ENCODE results near the gene ITGB8.

ITGB8 gene

DNA sequence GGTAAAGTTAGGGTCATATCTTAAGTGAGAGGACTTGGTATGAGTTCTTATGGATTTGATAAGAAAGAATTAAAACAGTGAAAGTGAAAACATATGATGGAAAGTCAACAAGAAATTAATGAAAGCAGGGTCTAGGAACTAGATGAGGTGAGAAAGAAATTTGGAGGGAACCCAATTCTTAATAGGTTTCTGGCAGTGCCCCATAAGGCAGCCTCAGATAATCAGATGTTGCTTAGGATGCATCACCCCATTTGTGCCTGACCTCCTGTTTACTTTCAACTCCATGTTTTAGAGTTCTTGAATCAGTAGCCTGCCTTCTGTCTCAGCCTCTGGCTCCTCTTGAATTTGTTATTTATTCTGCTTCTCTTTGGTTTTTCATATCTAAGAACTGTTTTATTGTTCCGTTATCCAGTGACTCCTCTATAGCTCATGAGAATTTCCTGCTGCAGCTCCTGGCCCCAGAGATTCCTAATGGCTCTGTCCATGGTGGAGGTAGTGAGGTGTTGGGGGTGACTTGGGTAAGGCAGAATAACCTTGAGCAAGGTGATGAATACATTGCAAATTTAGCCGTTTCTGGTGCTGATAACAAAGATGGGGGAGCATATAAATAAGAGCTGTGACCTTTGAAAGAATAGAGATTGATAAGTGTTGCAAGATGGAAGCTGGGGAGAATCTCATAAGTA is 17.6 kb downstream of the ITGB8 start:
- Histone ChIP-seq H3K36me3 (ENCODE audit: control insufficient read depth in 5 of 5, insufficient read depth in 5 of 5, low read length in 5 of 5) (no peaks in the 10 kb centered on the region), H3K4me1 (ENCODE audit: control insufficient read depth in 5 of 5, insufficient read depth in 5 of 5, low read length in 5 of 5) (no peaks in the 10 kb centered on the region), H3K4me3 (ENCODE audit: low read depth in 1 of 5, low read length in 5 of 5) (no peak overlapping the region), H3K27ac (ENCODE audit: low read depth, low read length) (no peak overlapping the region), H3K9ac (ENCODE audit: low read length in 5 of 5) (no peak overlapping the region), H3K9me3 (ENCODE audit: control insufficient read depth in 5 of 5, low read length in 5 of 5) (no peaks in the 10 kb centered on the region), H3K27me3 (ENCODE audit: control insufficient read depth in 5 of 5, insufficient read depth in 4 of 5, low read length in 5 of 5) (no peaks in the 10 kb centered on the region)

DNA sequence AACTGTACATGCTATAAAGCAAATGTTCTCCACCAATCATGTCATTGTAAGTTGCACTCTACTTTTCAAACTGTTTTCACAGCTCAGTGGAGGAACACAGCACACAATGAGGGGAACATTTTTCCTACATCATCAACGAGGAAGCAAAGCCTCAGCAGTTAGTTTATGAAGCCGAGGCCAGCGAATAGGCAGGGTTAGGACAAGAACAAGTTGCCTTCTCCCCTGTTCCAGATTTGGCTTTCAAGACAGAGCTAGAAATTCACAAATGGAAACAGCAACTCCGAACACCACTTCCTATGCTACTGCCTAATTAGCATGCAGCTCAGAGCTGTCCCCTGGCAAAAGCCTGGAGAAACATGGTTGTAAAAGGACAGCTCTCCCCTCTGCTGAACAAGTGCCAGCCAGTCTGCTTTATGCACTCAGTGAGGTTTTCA is 19.8 kb downstream of the ITGB8 start:
- Histone ChIP-seq H3K4me1 (ENCODE audit: control insufficient read depth in 5 of 5, insufficient read depth in 5 of 5, low read length in 5 of 5) (no peaks in the 10 kb centered on the region), H3K27ac (ENCODE audit: low read depth, low read length) (no peak overlapping the region), H3K9ac (ENCODE audit: low read length in 5 of 5) (no peak overlapping the region), H3K27me3 (ENCODE audit: control insufficient read depth in 5 of 5, insufficient read depth in 4 of 5, low read length in 5 of 5) (no peaks in the 10 kb centered on the region), H3K36me3 (ENCODE audit: control insufficient read depth in 5 of 5, insufficient read depth in 5 of 5, low read length in 5 of 5) (no peaks in the 10 kb centered on the region), H3K9me3 (ENCODE audit: control insufficient read depth in 5 of 5, low read length in 5 of 5) (no peaks in the 10 kb centered on the region), H3K4me3 (ENCODE audit: low read depth in 1 of 5, low read length in 5 of 5) (no peak overlapping the region)

DNA sequence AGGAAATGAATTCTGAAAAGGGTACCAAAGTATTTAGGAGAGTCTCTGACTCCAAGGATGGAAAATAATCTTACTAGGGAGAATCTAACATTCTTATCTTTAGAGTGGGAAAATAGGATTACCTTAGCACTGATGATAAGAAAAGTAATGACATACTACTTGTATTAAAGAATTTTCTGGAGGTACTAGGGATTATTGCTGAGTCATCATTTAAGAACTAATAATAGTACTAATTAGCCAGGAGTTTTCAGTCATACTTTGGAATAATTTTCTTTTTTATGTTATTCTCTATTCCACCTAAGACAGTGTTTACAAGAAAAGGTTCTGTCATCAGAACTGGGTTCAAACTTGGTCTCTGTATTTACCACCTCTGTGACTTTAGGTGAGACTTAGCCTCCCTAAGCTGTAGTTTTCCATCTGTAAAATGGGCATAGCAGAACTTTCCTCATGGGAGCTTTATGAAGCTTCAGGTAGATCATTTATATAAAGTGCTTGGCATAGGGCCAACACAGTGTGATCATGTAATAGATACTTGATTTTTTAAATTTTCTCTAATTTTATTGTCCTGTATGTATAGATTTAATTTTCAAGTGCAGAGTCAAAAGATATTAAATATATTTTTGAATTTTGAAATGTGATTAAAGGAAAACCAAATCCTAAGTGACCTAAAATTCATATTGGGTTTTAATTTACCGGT is 20.4 kb downstream of the ITGB8 start:
- H3K27me3 ChIP-seq (ENCODE audit: control insufficient read depth in 5 of 5, insufficient read depth in 4 of 5, low read length in 5 of 5), result no peaks in the 10 kb centered on the region
- no peak overlapping the region for H3K4me3 ChIP-seq (ENCODE audit: low read depth in 1 of 5, low read length in 5 of 5)
- H3K27ac ChIP-seq (ENCODE audit: low read depth, low read length), result no peak overlapping the region
- H3K9me3 ChIP-seq (ENCODE audit: control insufficient read depth in 5 of 5, low read length in 5 of 5), result no peaks in the 10 kb centered on the region
- H3K9ac ChIP-seq (ENCODE audit: low read length in 5 of 5), result no peak overlapping the region
- H3K4me1 ChIP-seq (ENCODE audit: control insufficient read depth in 5 of 5, insufficient read depth in 5 of 5, low read length in 5 of 5), result no peaks in the 10 kb centered on the region
- no peaks in the 10 kb centered on the region for H3K36me3 ChIP-seq (ENCODE audit: control insufficient read depth in 5 of 5, insufficient read depth in 5 of 5, low read length in 5 of 5)

DNA sequence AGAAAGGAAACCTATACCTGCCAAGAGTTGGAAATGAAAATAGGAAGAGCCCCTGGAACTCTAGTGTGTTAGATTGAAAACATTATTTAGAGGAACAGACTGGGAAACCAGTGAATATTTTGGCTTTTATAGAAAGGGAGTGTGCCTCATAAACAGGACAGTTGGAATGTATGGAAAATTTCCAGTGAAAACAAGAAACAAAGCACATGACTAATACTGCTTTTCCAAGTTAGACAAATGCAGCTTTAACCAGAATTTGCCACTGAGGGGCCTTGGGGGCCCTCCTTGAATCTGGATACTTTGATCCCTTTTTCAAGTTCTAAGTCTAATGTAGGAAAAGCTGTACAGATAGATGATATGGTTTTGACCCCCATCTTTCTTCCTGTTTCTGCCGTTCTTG is 21.2 kb downstream of the ITGB8 start:
- H3K4me1 ChIP-seq (ENCODE audit: control insufficient read depth in 5 of 5, insufficient read depth in 5 of 5, low read length in 5 of 5), result no peaks in the 10 kb centered on the region
- no peak overlapping the region for H3K4me3 ChIP-seq (ENCODE audit: low read depth in 1 of 5, low read length in 5 of 5)
- H3K9me3 ChIP-seq (ENCODE audit: control insufficient read depth in 5 of 5, low read length in 5 of 5), result no peaks in the 10 kb centered on the region
- no peak overlapping the region for H3K27ac ChIP-seq (ENCODE audit: low read depth, low read length)
- H3K27me3 ChIP-seq (ENCODE audit: control insufficient read depth in 5 of 5, insufficient read depth in 4 of 5, low read length in 5 of 5), result no peaks in the 10 kb centered on the region
- H3K9ac ChIP-seq (ENCODE audit: low read length in 5 of 5), result no peak overlapping the region
- no peaks in the 10 kb centered on the region for H3K36me3 ChIP-seq (ENCODE audit: control insufficient read depth in 5 of 5, insufficient read depth in 5 of 5, low read length in 5 of 5)

DNA sequence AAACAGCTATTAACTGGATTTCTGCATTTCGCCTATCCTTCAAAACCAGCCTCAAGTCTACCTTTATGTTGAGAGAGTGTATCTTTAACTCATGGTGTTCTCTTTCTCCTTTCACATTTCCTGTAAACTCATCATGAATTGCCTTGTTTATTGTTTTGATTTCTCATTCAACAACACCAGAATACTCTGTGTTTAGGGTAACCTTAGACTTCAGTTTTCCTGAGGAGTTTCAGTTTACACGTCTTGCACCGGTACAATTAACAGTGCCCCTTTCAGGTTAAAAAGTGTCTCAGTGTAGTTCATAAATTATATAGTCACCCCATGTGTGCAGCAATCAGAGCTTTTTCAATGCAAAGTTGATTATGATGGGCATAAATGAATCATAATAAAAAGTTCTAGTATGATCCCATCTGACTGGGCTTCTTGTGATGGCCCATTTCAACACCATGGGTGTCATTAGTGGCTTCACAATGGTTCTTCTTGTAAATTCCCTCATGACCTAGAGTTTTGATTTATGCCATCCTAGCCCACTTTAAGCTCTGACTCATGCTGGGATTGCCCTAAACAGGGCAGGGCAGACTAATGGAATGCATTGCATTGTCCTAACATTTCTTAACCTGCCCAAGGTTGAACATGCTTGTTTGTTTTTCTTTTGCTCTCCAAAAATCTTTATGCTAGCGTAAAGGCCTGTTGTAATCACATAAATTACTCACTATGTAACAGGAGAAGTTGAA is 22.0 kb downstream of the ITGB8 start:
- no peaks in the 10 kb centered on the region for H3K27me3 ChIP-seq (ENCODE audit: control insufficient read depth in 5 of 5, insufficient read depth in 4 of 5, low read length in 5 of 5)
- no peaks in the 10 kb centered on the region for H3K36me3 ChIP-seq (ENCODE audit: control insufficient read depth in 5 of 5, insufficient read depth in 5 of 5, low read length in 5 of 5)
- H3K9me3 ChIP-seq (ENCODE audit: control insufficient read depth in 5 of 5, low read length in 5 of 5), result no peaks in the 10 kb centered on the region
- no peak overlapping the region for H3K4me3 ChIP-seq (ENCODE audit: low read depth in 1 of 5, low read length in 5 of 5)
- no peaks in the 10 kb centered on the region for H3K4me1 ChIP-seq (ENCODE audit: control insufficient read depth in 5 of 5, insufficient read depth in 5 of 5, low read length in 5 of 5)
- no peak overlapping the region for H3K27ac ChIP-seq (ENCODE audit: low read depth, low read length)
- H3K9ac ChIP-seq (ENCODE audit: low read length in 5 of 5), result no peak overlapping the region

DNA sequence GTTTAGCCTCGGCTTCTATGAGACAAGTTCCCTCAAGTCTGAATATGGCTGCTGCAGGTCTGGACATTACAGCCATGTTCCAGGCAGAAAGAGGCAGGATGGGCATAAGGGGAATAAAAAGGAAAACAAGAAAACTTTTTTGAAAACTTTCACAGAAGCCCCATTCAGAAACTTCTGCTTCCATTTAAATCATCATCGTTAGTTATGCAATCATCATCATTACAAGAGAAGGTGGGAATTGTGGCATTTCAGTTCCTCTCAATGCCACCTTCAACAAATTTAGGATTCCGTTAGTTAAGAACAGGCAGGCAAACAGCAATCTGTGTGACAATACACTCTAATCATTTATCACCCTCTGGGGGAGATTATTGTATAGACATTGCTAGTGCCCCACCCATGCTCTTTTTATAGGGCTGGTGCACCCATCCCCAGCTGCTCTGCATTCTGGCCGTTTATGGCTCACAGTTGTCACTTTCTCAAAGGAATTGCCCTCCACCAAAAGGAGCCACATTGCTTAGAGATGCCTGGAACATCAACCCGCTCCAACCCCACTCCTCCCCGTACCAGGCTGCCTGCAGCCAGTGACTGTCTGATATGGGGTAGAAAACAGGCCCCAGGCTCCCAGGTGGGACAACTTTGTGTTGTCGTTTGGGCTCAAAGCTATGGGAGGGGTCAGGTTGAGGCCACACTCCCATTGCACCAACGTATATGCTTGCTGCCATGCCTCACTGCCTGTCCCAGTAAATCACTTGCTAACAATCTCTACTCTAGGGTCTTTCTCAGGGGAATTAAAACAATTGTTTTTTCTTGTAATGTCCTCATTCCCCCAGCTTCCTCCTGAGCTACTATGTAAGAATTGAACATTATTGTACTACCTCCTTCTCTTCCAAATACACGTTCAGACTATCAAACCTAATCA is 24.2 kb downstream of the ITGB8 start:
- H3K4me1 ChIP-seq (ENCODE audit: control insufficient read depth in 5 of 5, insufficient read depth in 5 of 5, low read length in 5 of 5), result no peaks in the 10 kb centered on the region
- H3K27ac ChIP-seq (ENCODE audit: low read depth, low read length), result no peak overlapping the region
- no peak overlapping the region for H3K4me3 ChIP-seq (ENCODE audit: low read depth in 1 of 5, low read length in 5 of 5)
- no peaks in the 10 kb centered on the region for H3K36me3 ChIP-seq (ENCODE audit: control insufficient read depth in 5 of 5, insufficient read depth in 5 of 5, low read length in 5 of 5)
- no peaks in the 10 kb centered on the region for H3K27me3 ChIP-seq (ENCODE audit: control insufficient read depth in 5 of 5, insufficient read depth in 4 of 5, low read length in 5 of 5)
- H3K9ac ChIP-seq (ENCODE audit: low read length in 5 of 5), result no peak overlapping the region
- no peaks in the 10 kb centered on the region for H3K9me3 ChIP-seq (ENCODE audit: control insufficient read depth in 5 of 5, low read length in 5 of 5)

DNA sequence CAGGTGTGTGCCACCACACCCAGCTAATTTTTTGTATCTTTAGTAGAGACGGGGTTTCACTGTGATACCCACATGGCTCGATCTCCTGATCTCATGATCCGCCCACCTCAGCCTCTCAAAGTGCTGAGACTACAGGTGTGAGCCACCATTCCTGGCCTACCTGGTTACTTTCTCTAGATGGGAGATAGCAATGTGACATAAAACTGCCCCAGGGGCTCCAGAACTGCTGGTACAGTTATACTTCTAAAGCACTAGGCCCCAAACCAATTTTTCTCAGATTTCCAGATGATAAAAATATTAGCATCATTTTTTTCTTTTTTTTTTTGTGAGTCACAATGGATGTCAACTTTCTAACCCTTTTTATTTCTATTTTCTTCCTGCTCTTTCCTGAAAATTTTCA is 27.4 kb downstream of the ITGB8 start:
- no peaks in the 10 kb centered on the region for H3K27me3 ChIP-seq (ENCODE audit: control insufficient read depth in 5 of 5, insufficient read depth in 4 of 5, low read length in 5 of 5)
- H3K4me1 ChIP-seq (ENCODE audit: control insufficient read depth in 5 of 5, insufficient read depth in 5 of 5, low read length in 5 of 5), result no peaks in the 10 kb centered on the region
- no peak overlapping the region for H3K9ac ChIP-seq (ENCODE audit: low read length in 5 of 5)
- no peaks in the 10 kb centered on the region for H3K36me3 ChIP-seq (ENCODE audit: control insufficient read depth in 5 of 5, insufficient read depth in 5 of 5, low read length in 5 of 5)
- H3K9me3 ChIP-seq (ENCODE audit: control insufficient read depth in 5 of 5, low read length in 5 of 5), result no peaks in the 10 kb centered on the region
- H3K27ac ChIP-seq (ENCODE audit: low read depth, low read length), result no peak overlapping the region
- no peak overlapping the region for H3K4me3 ChIP-seq (ENCODE audit: low read depth in 1 of 5, low read length in 5 of 5)

DNA sequence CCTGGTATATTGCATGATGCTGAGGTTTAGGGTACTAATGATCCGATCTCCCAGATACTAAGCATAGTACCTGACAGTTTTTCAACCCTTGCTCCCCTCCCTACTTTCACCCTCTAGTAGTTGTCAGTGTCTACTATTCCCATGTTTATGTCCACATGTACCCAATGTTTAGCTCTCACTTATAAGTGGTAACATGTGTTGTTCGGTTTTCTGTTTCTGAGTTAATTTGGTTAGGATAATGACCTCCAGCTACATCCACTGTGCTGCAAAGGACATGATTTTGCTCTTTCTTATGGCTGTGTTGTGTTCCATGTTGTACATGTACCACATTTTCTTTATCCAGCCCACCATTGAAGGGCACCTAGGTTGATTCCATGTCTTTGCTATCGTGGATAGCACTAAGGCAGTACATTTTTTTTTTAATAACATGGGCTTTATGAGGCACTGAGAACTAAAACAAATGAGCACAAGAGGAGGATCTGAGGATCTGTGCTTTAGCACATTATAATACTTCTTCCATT is 28.1 kb downstream of the ITGB8 start:
- Histone ChIP-seq H3K27ac (ENCODE audit: low read depth, low read length) (no peak overlapping the region), H3K36me3 (ENCODE audit: control insufficient read depth in 5 of 5, insufficient read depth in 5 of 5, low read length in 5 of 5) (no peaks in the 10 kb centered on the region), H3K4me1 (ENCODE audit: control insufficient read depth in 5 of 5, insufficient read depth in 5 of 5, low read length in 5 of 5) (no peaks in the 10 kb centered on the region), H3K9me3 (ENCODE audit: control insufficient read depth in 5 of 5, low read length in 5 of 5) (no peaks in the 10 kb centered on the region), H3K4me3 (ENCODE audit: low read depth in 1 of 5, low read length in 5 of 5) (no peak overlapping the region), H3K27me3 (ENCODE audit: control insufficient read depth in 5 of 5, insufficient read depth in 4 of 5, low read length in 5 of 5) (no peaks in the 10 kb centered on the region), H3K9ac (ENCODE audit: low read length in 5 of 5) (no peak overlapping the region)

DNA sequence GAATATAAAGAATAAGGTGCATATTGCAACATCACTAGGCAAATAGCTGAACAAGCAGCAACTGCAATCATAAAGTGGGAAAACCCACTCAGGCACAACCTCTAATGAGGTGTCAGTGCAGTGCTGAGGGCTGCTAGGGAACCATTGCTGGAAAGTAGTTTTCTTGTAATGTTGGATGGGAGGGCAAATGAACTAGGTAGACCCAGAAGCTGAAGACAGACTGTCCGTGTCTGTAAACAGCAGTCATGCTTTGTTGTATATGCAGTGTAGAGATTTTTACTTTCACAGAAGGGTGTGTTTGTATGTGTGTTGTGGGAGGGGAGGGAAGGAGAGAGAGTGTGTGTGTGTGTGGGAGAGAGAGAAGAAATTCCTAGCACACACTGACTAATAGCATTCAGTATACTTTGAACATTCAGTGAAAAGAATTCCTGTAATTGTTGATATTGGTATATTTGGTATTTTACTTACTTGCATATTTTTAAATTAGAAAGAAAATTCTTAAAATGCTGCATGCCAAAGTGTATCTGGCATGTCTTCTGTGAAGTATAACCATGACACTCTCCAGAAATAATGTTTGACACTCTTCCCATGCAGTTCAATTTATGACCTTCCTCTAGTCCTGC is 28.8 kb downstream of the ITGB8 start:
- Histone ChIP-seq H3K4me1 (ENCODE audit: control insufficient read depth in 5 of 5, insufficient read depth in 5 of 5, low read length in 5 of 5) (no peaks in the 10 kb centered on the region), H3K36me3 (ENCODE audit: control insufficient read depth in 5 of 5, insufficient read depth in 5 of 5, low read length in 5 of 5) (no peaks in the 10 kb centered on the region), H3K27ac (ENCODE audit: low read depth, low read length) (no peak overlapping the region), H3K9me3 (ENCODE audit: control insufficient read depth in 5 of 5, low read length in 5 of 5) (no peaks in the 10 kb centered on the region), H3K27me3 (ENCODE audit: control insufficient read depth in 5 of 5, insufficient read depth in 4 of 5, low read length in 5 of 5) (no peaks in the 10 kb centered on the region), H3K4me3 (ENCODE audit: low read depth in 1 of 5, low read length in 5 of 5) (no peak overlapping the region), H3K9ac (ENCODE audit: low read length in 5 of 5) (no peak overlapping the region)

Data from subcutaneous abdominal adipose tissue (tissue), 5 donors.